ENCODE data around the gene RPL37A. TPM values are rescaled to one million over a fixed set of nuclear protein-coding genes. Genes with fewer than 3 reads are reported as not detected.

Gene RPL37A
- total and polyA plus RNA-seq, 4 donors, result 494 to 1,757 (median 1,250) TPM

DNA sequence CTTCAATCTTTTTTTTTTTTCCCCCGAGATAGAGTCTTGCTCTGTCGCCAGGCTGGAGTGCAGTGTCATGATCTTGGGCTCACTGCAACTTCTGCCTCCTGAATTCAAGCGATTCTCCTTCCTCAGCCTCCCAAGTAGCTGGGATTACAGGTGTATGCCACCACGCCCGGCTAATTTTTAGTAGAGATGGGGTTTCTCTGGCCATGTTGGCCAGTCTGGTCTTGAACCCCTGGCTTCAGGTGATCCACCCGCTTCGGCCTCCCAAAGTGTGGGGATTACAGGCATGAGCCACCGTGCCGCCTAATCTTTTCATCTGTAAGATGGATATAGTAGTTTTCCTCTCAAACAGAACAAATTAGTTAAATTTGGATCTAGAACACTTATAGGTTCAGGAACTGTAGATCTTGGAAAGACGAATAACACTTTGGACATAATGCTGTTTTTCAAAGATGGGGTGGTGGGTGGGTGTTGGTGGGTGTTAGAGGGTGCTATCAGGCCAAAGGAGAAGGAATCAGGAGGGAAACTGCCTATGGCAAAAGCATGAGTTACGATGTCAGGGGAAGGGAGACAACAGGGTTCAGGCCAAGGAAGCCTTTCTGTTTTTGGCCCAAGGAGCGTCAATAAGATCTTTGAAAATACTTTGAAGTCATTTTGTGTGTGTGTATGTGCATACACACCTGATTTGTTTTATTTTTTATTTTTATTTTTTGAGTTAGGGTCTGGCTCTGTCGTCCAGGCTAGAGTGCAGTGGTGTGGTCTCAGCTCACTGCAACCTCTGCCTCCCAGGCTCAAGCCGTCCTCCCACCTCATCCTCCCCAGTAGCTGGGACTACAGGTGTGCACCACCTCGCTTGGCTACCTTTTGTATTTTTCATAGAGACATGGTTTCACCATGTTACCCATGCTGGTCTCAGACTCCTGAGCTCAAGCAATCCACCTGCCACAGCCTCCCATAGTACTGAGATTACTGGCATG is 6.8 kb downstream of the RPL37A start:
- WGBS, result 98% methylated on average over 15 of the region's 15 CpGs
- H3K27me3 ChIP-seq (ENCODE audit: control insufficient read depth in 4 of 4, insufficient read depth in 4 of 4, low read length in 3 of 4), result no peaks in the 10 kb centered on the region
- H3K9ac ChIP-seq (ENCODE audit: low read depth in 1 of 2, low read length in 2 of 2), result no peak overlapping the region
- no peak for DNase-seq (ENCODE audit: low spot score)
- H3K4me3 ChIP-seq (ENCODE audit: low read depth in 1 of 3, low read length in 3 of 3), result no peak overlapping the region
- H3K36me3 ChIP-seq (ENCODE audit: control insufficient read depth in 4 of 4, insufficient read depth in 3 of 4, low read depth in 1 of 4, low read length in 3 of 4), result peaks cover 5 to 43% (median 33%) of the 10 kb centered on the region in 4 donors
- no peaks in the 10 kb centered on the region for H3K9me3 ChIP-seq (ENCODE audit: control insufficient read depth in 4 of 4, low read length in 3 of 4)
- TF ChIP-seq, protein P1, sequence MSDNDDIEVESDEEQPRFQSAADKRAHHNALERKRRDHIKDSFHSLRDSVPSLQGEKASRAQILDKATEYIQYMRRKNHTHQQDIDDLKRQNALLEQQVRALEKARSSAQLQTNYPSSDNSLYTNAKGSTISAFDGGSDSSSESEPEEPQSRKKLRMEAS (IDR thresholded peaks at IDR 0.05), result no peak
- TF ChIP-seq, protein P2, sequence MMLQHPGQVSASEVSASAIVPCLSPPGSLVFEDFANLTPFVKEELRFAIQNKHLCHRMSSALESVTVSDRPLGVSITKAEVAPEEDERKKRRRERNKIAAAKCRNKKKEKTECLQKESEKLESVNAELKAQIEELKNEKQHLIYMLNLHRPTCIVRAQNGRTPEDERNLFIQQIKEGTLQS (IDR thresholded peaks at IDR 0.05), result no peak
- TF ChIP-seq HNF4G (IDR thresholded peaks at IDR 0.05), result no peak
- TF ChIP-seq EGR1 (IDR thresholded peaks at IDR 0.05; ENCODE audit: low read depth in 2 of 2), result no peak
- no peak for TF ChIP-seq YY1 (IDR thresholded peaks at IDR 0.05)
- TF ChIP-seq SP1 (IDR thresholded peaks at IDR 0.05), result no peak
- TF ChIP-seq HNF4A (conservative IDR thresholded peaks at IDR 0.05), result no peak
- TF ChIP-seq, protein P3, sequence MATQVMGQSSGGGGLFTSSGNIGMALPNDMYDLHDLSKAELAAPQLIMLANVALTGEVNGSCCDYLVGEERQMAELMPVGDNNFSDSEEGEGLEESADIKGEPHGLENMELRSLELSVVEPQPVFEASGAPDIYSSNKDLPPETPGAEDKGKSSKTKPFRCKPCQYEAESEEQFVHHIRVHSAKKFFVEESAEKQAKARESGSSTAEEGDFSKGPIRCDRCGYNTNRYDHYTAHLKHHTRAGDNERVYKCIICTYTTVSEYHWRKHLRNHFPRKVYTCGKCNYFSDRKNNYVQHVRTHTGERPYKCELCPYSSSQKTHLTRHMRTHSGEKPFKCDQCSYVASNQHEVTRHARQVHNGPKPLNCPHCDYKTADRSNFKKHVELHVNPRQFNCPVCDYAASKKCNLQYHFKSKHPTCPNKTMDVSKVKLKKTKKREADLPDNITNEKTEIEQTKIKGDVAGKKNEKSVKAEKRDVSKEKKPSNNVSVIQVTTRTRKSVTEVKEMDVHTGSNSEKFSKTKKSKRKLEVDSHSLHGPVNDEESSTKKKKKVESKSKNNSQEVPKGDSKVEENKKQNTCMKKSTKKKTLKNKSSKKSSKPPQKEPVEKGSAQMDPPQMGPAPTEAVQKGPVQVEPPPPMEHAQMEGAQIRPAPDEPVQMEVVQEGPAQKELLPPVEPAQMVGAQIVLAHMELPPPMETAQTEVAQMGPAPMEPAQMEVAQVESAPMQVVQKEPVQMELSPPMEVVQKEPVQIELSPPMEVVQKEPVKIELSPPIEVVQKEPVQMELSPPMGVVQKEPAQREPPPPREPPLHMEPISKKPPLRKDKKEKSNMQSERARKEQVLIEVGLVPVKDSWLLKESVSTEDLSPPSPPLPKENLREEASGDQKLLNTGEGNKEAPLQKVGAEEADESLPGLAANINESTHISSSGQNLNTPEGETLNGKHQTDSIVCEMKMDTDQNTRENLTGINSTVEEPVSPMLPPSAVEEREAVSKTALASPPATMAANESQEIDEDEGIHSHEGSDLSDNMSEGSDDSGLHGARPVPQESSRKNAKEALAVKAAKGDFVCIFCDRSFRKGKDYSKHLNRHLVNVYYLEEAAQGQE (IDR thresholded peaks at IDR 0.05), result no peak
- TF ChIP-seq GABPA (IDR thresholded peaks at IDR 0.05 in 1 of 2, conservative IDR thresholded peaks at IDR 0.05 in 1 of 2), result no peak
- no peak for TF ChIP-seq NR2F2 (IDR thresholded peaks at IDR 0.05)
- no peak overlapping the region for H3K27ac ChIP-seq (ENCODE audit: low read depth in 1 of 2, low read length in 2 of 2)
- peaks cover 0 to 2% (median 0%) of the 10 kb centered on the region in 4 donors for H3K4me1 ChIP-seq (ENCODE audit: control insufficient read depth in 4 of 4, insufficient read depth in 4 of 4, low read length in 3 of 4)

DNA sequence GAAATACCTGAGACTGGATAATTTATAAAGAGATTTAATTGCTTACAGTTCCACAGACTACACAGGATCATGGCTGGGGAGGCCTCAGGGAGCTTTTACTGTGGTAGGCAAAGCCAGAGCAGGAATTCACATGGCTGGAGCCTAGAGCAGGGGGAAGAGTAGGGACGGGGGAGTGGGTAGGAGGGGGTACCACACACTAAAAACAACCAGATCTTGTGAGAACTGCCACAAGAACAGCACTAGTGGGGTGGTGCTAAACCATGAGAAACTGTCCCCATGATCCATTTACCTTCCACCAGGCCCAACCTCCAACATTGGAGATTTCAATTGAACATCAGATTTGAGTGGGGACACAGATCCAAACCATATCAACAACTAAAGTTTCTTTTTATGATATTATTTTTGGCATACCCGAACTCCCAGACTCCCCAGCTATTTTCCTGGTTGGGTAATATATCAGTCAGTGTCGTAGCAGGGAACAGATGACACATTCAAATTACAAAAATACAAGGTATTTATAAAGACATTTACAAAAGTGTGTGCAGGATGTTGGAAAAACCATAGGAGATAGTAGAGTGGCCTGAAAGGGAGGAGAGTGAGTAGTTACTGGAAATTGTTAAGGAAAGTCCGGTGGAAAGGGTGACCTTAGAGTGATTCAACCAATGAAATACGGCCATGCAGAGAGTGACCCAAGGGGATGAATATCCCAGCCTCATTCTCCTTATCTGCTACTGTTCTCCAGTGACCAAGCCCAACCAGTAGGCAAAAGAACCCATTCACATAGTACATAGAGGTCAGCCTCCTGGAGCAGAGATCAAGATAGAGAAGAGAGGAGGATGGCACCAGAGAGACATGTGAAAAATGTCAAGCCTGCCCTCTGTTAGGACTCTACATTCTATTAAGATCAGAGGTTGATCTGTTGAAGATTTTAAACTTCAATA is 8.8 kb downstream of the RPL37A start:
- Histone ChIP-seq H3K9ac (ENCODE audit: low read depth in 1 of 2, low read length in 2 of 2) (no peak overlapping the region), H3K27ac (ENCODE audit: low read depth in 1 of 2, low read length in 2 of 2) (no peak overlapping the region), H3K4me1 (ENCODE audit: control insufficient read depth in 4 of 4, insufficient read depth in 4 of 4, low read length in 3 of 4) (no peaks in the 10 kb centered on the region), H3K9me3 (ENCODE audit: control insufficient read depth in 4 of 4, low read length in 3 of 4) (no peaks in the 10 kb centered on the region), H3K27me3 (ENCODE audit: control insufficient read depth in 4 of 4, insufficient read depth in 4 of 4, low read length in 3 of 4) (no peaks in the 10 kb centered on the region), H3K36me3 (ENCODE audit: control insufficient read depth in 4 of 4, insufficient read depth in 3 of 4, low read depth in 1 of 4, low read length in 3 of 4) (peaks cover 1 to 22% (median 19%) of the 10 kb centered on the region in 4 donors), H3K4me3 (ENCODE audit: low read depth in 1 of 3, low read length in 3 of 3) (no peak overlapping the region)
- 91% methylated on average over 5 of the region's 5 CpGs for WGBS
- DNase-seq (ENCODE audit: low spot score), result no peak
- no peak for TF ChIP-seq TAF1 (conservative IDR thresholded peaks at IDR 0.05)
- no peak for TF ChIP-seq RAD21 (IDR thresholded peaks at IDR 0.05)
- no peak for TF ChIP-seq FOXA1 (IDR thresholded peaks at IDR 0.05)
- no peak for TF ChIP-seq NR2F2 (IDR thresholded peaks at IDR 0.05)
- no peak for TF ChIP-seq YY1 (IDR thresholded peaks at IDR 0.05)
- TF ChIP-seq, protein P3 (IDR thresholded peaks at IDR 0.05), result no peak
- TF ChIP-seq, protein P1 (IDR thresholded peaks at IDR 0.05), result no peak
- TF ChIP-seq RXRA (IDR thresholded peaks at IDR 0.05), result no peak
- TF ChIP-seq, protein P4, sequence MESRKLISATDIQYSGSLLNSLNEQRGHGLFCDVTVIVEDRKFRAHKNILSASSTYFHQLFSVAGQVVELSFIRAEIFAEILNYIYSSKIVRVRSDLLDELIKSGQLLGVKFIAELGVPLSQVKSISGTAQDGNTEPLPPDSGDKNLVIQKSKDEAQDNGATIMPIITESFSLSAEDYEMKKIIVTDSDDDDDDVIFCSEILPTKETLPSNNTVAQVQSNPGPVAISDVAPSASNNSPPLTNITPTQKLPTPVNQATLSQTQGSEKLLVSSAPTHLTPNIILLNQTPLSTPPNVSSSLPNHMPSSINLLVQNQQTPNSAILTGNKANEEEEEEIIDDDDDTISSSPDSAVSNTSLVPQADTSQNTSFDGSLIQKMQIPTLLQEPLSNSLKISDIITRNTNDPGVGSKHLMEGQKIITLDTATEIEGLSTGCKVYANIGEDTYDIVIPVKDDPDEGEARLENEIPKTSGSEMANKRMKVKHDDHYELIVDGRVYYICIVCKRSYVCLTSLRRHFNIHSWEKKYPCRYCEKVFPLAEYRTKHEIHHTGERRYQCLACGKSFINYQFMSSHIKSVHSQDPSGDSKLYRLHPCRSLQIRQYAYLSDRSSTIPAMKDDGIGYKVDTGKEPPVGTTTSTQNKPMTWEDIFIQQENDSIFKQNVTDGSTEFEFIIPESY (IDR thresholded peaks at IDR 0.05), result no peak
- TF ChIP-seq, protein P5, sequence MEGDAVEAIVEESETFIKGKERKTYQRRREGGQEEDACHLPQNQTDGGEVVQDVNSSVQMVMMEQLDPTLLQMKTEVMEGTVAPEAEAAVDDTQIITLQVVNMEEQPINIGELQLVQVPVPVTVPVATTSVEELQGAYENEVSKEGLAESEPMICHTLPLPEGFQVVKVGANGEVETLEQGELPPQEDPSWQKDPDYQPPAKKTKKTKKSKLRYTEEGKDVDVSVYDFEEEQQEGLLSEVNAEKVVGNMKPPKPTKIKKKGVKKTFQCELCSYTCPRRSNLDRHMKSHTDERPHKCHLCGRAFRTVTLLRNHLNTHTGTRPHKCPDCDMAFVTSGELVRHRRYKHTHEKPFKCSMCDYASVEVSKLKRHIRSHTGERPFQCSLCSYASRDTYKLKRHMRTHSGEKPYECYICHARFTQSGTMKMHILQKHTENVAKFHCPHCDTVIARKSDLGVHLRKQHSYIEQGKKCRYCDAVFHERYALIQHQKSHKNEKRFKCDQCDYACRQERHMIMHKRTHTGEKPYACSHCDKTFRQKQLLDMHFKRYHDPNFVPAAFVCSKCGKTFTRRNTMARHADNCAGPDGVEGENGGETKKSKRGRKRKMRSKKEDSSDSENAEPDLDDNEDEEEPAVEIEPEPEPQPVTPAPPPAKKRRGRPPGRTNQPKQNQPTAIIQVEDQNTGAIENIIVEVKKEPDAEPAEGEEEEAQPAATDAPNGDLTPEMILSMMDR (IDR thresholded peaks at IDR 0.05; ENCODE audit: low read depth, low read length, missing input control), result no peak
- TF ChIP-seq HNF4G (IDR thresholded peaks at IDR 0.05), result no peak

Data from liver (tissue), 9 donors.